HCT116 (cell line): ENCODE data around the gene DENND1C.

Source experiments
- CEBPB ChIP-seq: IDR thresholded peaks from 2 replicates; pipeline ENCODE4 v1.6.1; 2012; ENCODE audit warnings: low read depth
- CTCF ChIP-seq, 3 experiments: fragments of 200-600 bp in 1 of 3; sonication (generic) in 1 of 3; IDR thresholded peaks in 2 of 3; conservative IDR thresholded peaks in 1 of 3; 2 replicates each; pipeline ENCODE4 v1.5.1; 2012 to 2017; ENCODE audit warnings: low read depth in 2 of 3, low read length in 2 of 3, antibody characterized with exemption in 1 of 3, borderline replicate concordance in 1 of 3, control low read depth in 1 of 3, mild to moderate bottlenecking in 1 of 3, mixed read lengths in 1 of 3, mixed run types in 1 of 3, moderate library complexity in 1 of 3; ENCODE audit not compliant: insufficient read depth in 1 of 3
- EGR1 ChIP-seq: IDR thresholded peaks from 2 replicates; pipeline ENCODE4 v1.6.1; 2012; ENCODE audit warnings: low read depth
- ELF1 ChIP-seq: IDR thresholded peaks from 2 replicates; pipeline ENCODE4 v1.6.1; 2012; ENCODE audit warnings: low read depth, borderline replicate concordance
- EZH2 ChIP-seq: fragments of 200-600 bp; sonication (generic); IDR thresholded peaks from 2 replicates; pipeline ENCODE4 v1.6.1; 2017; ENCODE audit warnings: antibody characterized with exemption, mixed run types
- JUND ChIP-seq: IDR thresholded peaks from 2 replicates; pipeline ENCODE4 v1.6.1; 2012
- POLR2A ChIP-seq: IDR thresholded peaks from 2 replicates; pipeline ENCODE4 v1.7.0; 2011; ENCODE audit warnings: borderline replicate concordance; ENCODE audit not compliant: insufficient read depth, insufficient read length; ENCODE audit errors: extremely low read depth
- POLR2AphosphoS5 ChIP-seq: IDR thresholded peaks from 2 replicates; pipeline ENCODE4 v1.6.1; 2011; ENCODE audit warnings: mild to moderate bottlenecking, low read depth, low read length, moderate library complexity
- RAD21 ChIP-seq: IDR thresholded peaks from 2 replicates; pipeline ENCODE4 v1.6.1; 2012; ENCODE audit warnings: low read depth, mild to moderate bottlenecking
- REST ChIP-seq: IDR thresholded peaks from 2 replicates; pipeline ENCODE4 v1.6.1; 2012; ENCODE audit warnings: low read depth
- SIN3A ChIP-seq: IDR thresholded peaks from 2 replicates; pipeline ENCODE4 v1.6.1; 2012; ENCODE audit warnings: low read depth
- YY1 ChIP-seq: IDR thresholded peaks from 2 replicates; pipeline ENCODE4 v1.6.1; 2011; ENCODE audit warnings: low read length, low read depth, moderate library complexity, mild to moderate bottlenecking; ENCODE audit not compliant: insufficient replicate concordance; ENCODE audit errors: extremely low read depth
- ZNF274 ChIP-seq: fragments of 200-500 bp; sonication (Bioruptor generic); IDR thresholded peaks from 2 replicates; pipeline ENCODE4 v1.6.1; 2014; ENCODE audit warnings: mild to moderate bottlenecking, low read depth, low read length, inconsistent platforms
- TF ChIP-seq, protein P1 (sequence below): IDR thresholded peaks from 2 replicates; pipeline ENCODE4 v1.6.1; 2012

DNA sequence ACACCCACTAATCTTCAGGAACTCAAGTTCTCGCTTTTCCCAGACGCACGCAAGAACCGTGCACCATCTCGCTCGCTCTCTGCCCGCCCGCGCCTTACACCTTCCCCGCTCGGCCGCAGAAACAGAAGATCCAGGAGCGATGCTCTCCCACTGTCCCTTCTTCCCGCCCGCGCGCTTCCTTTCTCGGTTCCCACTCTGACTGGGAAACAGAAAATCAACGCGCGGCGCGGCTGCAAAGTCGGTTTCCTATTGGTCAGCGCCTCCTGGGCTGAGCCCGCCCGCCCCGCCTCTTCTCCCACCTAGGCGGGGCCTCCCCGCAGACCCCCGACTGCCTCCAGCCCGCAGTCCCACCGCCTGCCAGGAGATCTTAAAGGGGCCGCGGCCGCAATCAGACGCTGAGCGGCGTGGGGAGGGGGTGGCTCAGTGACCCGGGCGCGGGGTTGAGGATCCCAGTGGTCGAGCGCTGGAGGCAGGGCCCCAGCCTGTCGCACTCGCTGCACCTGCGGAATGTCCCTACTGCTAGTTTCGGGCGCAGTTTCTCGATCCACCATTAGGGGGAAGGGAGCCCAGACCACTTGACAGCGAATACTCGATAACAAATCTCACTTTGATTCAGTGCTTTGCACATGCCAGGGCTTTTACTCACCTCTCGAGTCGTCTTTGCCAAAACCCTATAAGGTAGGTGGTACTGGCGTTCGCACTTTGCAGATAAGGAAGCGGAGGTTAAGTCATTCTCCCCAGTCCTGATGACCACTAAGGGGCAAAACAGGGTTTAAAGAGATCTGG is 21.3 kb downstream of the DENND1C start:
- TF ChIP-seq POLR2A, result no peak
- TF ChIP-seq CTCF (IDR thresholded peaks at IDR 0.05 in 2 of 3, conservative IDR thresholded peaks at IDR 0.05 in 1 of 3; ENCODE audit: borderline replicate concordance in 1 of 3, insufficient read depth in 1 of 3, low read depth in 2 of 3, low read length in 2 of 3), result peak in 2 of 3 experiments; percentile 48 to 61; a peak in 4 of 6 replicates
- TF ChIP-seq ZNF274, result no peak
- TF ChIP-seq CEBPB, result no peak
- no peak for TF ChIP-seq EZH2
- TF ChIP-seq RAD21, result no peak
- no peak for TF ChIP-seq JUND
- peak; percentile 12; the same call in 1 of the 2 replicates for TF ChIP-seq SIN3A
- TF ChIP-seq POLR2AphosphoS5, result 0 out of 2 replicates have a peak, but pooled peaks have one; percentile 34
- no peak for TF ChIP-seq EGR1
- TF ChIP-seq, protein P1, sequence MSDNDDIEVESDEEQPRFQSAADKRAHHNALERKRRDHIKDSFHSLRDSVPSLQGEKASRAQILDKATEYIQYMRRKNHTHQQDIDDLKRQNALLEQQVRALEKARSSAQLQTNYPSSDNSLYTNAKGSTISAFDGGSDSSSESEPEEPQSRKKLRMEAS, result peak; percentile 69
- TF ChIP-seq REST, result no peak
- TF ChIP-seq YY1, result peak; percentile 33
- no peak for TF ChIP-seq ELF1
